ENCODE measurements around the gene ARRB1.

ARRB1 gene

GRCh38 chr11:75301131-75301530 is 50.3 kb downstream of the ARRB1 start:
- DNase-seq (ENCODE audit: low read depth in 3 of 3): no peak

GRCh38 chr11:75298976-75299260 is 52.5 kb downstream of the ARRB1 start:
- no peak for DNase-seq (ENCODE audit: low read depth in 3 of 3)

GRCh38 chr11:75298191-75298975 is 53.1 kb downstream of the ARRB1 start:
- DNase-seq (ENCODE audit: low read depth in 3 of 3): no peak

- DNase-seq (ENCODE audit: low read depth in 3 of 3): no peak
Observed at GRCh38 chr11:75293903-75294302, 57.6 kb downstream of the ARRB1 start.

- no peak for DNase-seq (ENCODE audit: low read depth in 3 of 3)
Observed at GRCh38 chr11:75292943-75293342, 58.5 kb downstream of the ARRB1 start.

- DNase-seq (ENCODE audit: low read depth in 3 of 3): no peak
Observed at GRCh38 chr11:75291741-75292140, 59.7 kb downstream of the ARRB1 start.

GRCh38 chr11:75289919-75290318 is 61.5 kb downstream of the ARRB1 start:
- DNase-seq (ENCODE audit: low read depth in 3 of 3): no peak

- DNase-seq (ENCODE audit: low read depth in 3 of 3): no peak
Observed at GRCh38 chr11:75289511-75289760, 62.0 kb downstream of the ARRB1 start.

- DNase-seq (ENCODE audit: low read depth in 3 of 3): no peak
Observed at GRCh38 chr11:75287579-75287978, 63.9 kb downstream of the ARRB1 start.

- no peak for DNase-seq (ENCODE audit: low read depth in 3 of 3)
Observed at GRCh38 chr11:75286826-75287465, 64.5 kb downstream of the ARRB1 start.

GRCh38 chr11:75285776-75286360 is 65.6 kb downstream of the ARRB1 start:
- DNase-seq (ENCODE audit: low read depth in 3 of 3): no peak

GRCh38 chr11:75283391-75283931 is 68.0 kb downstream of the ARRB1 start:
- no peak for DNase-seq (ENCODE audit: low read depth in 3 of 3)

- no peak for DNase-seq (ENCODE audit: low read depth in 3 of 3)
Observed at GRCh38 chr11:75281469-75282095, 69.9 kb downstream of the ARRB1 start.

GRCh38 chr11:75280770-75281468 is 70.5 kb downstream of the ARRB1 start:
- DNase-seq (ENCODE audit: low read depth in 3 of 3): no peak

GRCh38 chr11:75280227-75280701 is 71.2 kb downstream of the ARRB1 start:
- peak; percentile 49 to 67 (median 65) for DNase-seq (ENCODE audit: low read depth in 3 of 3)

GRCh38 chr11:75279273-75279672 is 72.2 kb downstream of the ARRB1 start:
- no peak for DNase-seq (ENCODE audit: low read depth in 3 of 3)

GRCh38 chr11:75277991-75278790 is 73.3 kb downstream of the ARRB1 start:
- DNase-seq (ENCODE audit: low read depth in 3 of 3): no peak

GRCh38 chr11:75277211-75277805 is 74.2 kb downstream of the ARRB1 start:
- no peak for DNase-seq (ENCODE audit: low read depth in 3 of 3)

GRCh38 chr11:75276686-75277085 is 74.8 kb downstream of the ARRB1 start:
- DNase-seq (ENCODE audit: low read depth in 3 of 3): no peak

- no peak for DNase-seq (ENCODE audit: low read depth in 3 of 3)
Observed at GRCh38 chr11:75276186-75276585, 75.3 kb downstream of the ARRB1 start.

GRCh38 chr11:75275581-75275980 is 75.9 kb downstream of the ARRB1 start:
- DNase-seq (ENCODE audit: low read depth in 3 of 3): peak; percentile 7 to 24 (median 22)

All from stimulated activated CD4-positive, alpha-beta T cell treated with anti-CD3 and anti-CD28 coated beads, TNF-alpha, amount 100 ng/mL, for 48 hours (primary cell).